VCaP (cell line): ENCODE data around the gene APC.
"Not testable (repeated sequence)": the region's sequence is repeated elsewhere in the genome, so short reads cannot be mapped to it uniquely, and the experiment has no call there.

ENCODE experiments used
- H3K27ac ChIP-seq: fragments of 450-650 bp; 2 replicates; pipeline ENCODE4 v1.5.1; 2017
- TF ChIP-seq, protein P1 (sequence below): fragments of 450-650 bp; conservative IDR thresholded peaks from 2 replicates; pipeline ENCODE4 v1.5.1; 2017; ENCODE audit warnings: mild to moderate bottlenecking, moderate library complexity

The APC gene

DNA sequence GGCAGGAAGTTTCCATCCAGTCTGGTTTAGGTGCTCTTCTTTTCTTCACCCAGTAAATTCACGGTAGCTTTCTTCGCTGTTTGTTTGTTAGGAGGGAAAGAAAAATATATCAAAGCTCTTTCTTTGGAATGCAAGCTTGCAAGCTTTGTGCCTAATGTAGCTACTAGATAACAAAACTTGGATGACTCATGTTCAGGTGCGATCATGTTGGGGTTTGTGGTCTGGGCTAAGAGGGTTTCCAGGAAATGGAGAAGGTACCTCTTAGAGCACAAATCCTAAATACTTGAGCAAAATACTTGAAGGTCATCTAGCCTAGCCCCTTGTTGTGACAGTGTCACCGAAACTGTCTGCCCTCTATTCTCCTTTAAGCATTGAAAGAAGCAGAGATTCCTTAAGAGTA, 141.1 kb downstream of the APC start:
- TF ChIP-seq, protein P1, sequence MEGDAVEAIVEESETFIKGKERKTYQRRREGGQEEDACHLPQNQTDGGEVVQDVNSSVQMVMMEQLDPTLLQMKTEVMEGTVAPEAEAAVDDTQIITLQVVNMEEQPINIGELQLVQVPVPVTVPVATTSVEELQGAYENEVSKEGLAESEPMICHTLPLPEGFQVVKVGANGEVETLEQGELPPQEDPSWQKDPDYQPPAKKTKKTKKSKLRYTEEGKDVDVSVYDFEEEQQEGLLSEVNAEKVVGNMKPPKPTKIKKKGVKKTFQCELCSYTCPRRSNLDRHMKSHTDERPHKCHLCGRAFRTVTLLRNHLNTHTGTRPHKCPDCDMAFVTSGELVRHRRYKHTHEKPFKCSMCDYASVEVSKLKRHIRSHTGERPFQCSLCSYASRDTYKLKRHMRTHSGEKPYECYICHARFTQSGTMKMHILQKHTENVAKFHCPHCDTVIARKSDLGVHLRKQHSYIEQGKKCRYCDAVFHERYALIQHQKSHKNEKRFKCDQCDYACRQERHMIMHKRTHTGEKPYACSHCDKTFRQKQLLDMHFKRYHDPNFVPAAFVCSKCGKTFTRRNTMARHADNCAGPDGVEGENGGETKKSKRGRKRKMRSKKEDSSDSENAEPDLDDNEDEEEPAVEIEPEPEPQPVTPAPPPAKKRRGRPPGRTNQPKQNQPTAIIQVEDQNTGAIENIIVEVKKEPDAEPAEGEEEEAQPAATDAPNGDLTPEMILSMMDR = no peak
- no peak overlapping the region for H3K27ac ChIP-seq

DNA sequence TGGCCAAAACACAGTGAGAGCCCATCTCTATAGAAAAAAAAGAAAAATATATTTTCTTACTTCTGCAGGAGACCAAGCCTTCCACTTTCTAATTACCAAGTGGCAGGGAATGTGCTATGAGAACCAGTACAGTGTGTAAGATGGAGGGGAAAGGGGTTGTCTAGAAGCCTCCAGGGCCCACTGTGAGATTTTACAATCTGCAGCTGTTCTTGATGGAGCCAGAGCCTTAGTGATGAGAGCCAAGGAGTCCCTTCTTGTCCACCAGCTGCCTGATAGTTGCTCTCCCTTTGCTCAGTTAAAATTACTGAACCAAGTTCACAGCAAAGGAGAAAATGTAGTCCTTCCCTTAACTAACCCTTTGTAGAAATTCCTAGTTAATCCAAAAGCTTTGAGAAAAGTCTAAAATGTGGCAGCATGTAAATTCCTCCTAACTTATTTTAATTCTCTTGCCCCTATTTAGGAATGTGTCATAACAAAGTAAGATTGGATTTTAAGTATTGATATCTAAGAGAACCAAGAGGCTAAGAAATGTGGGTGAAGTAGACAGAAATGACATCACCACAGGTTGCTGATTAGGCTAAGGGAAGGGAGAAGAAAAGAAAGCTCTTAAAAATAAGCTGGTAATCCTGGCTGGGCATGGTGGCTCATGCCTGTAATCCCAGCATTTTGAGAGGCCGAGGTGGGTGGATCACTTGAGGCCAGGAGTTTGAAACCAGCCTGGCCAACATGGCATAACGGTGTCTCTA, 142.7 kb downstream of the APC start:
- TF ChIP-seq, protein P1 = no peak
- H3K27ac ChIP-seq = no peak overlapping the region

DNA sequence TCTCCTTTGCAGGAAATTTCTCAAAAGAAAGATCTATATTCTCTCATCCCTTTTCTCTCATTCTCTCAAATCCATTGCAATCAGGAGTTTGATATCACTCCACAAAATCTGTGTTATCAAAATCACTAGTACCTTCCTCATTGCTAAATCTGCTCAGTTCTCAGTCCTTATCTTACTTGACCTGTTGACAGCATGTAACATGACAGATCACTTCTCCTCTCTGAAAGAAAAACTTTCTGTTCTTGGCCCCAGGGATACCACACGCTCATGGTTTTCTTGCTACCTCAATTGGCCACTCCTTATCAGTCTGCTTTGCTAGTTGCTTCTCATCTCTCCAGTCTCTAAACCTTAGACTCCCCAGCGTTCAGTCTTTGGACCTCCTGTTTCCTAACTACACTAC, 145.5 kb downstream of the APC start:
- H3K27ac ChIP-seq = no peak overlapping the region
- TF ChIP-seq, protein P1 = no peak

DNA sequence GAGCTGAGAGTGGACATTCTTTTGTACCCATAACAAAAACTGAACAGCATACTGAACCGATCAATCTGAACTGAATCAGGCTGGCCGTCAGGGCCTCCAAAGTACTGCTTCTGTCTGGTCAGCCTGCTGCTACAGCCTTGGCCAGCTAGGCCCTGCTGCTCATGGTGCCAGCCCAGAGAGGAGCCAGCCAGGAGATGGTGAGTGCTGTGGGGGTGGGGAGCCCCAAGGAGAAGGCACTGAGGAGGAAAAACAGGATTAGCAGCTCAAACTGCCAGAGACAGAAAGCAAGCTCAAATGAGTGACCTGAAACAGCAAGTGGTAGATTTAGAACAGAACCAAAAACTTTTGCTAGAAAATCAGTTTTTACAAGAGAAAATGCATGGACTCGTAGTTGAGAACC, 147.3 kb downstream of the APC start:
- peak overlapping the region; percentile 37 for H3K27ac ChIP-seq

DNA sequence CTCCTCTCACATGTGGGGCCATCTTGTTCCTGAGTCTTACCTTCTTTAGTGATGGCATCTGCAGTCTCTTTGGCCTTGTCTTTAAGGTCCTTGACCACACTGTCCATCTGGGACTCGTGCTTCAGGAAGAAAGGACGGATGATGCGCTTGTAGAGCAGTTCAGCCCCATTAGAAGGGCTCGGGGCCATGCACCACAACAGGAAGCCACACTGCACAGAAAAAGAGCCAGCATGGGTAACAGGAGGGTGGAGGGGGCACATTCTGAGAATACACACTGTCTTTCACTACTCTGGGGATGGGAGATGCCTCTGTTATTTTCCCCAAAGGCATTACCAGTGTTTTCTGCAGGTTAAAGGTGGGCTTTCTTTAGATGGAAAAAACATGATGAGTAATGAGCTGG, 149.3 kb downstream of the APC start:
- TF ChIP-seq, protein P1 = no peak
- no peak overlapping the region for H3K27ac ChIP-seq

More for the DNA sequence above, 147.3 kb downstream of the APC start:
- TF ChIP-seq, protein P1 = no peak

DNA sequence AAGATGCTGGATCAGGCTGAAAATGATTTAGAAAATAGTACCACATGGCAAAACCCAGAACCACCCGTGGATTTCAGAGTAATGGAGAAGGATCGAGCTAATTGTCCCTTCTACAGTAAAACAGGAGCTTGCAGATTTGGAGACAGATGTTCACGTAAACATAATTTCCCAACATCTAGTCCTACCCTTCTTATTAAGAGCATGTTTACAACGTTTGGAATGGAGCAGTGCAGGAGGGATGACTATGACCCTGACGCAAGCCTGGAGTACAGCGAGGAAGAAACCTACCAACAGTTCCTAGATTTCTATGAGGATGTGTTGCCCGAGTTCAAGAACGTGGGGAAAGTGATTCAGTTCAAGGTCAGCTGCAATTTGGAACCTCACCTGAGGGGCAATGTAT, 154.4 kb downstream of the APC start:
- not testable (repeated sequence) for H3K27ac ChIP-seq

DNA sequence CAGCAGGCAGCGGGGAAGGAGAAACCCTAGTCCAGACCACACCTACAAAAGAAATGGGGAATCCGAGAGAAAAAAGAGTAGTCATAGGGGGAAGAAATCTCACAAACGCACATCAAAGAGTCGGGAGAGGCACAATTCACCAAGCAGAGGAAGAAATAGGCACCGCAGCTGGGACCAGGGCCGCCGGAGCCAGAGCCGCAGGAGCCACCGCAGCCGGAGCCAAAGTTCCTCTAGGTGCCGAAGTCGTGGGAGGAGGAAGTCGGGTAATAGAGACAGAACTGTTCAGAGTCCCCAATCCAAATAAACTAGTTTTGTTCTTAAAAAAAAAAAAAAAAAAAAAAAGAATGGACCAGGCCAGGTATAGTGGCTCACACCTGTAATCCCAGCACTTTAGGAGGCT, 155.1 kb downstream of the APC start:
- TF ChIP-seq, protein P1 = no peak
- H3K27ac ChIP-seq = no peak overlapping the region

DNA sequence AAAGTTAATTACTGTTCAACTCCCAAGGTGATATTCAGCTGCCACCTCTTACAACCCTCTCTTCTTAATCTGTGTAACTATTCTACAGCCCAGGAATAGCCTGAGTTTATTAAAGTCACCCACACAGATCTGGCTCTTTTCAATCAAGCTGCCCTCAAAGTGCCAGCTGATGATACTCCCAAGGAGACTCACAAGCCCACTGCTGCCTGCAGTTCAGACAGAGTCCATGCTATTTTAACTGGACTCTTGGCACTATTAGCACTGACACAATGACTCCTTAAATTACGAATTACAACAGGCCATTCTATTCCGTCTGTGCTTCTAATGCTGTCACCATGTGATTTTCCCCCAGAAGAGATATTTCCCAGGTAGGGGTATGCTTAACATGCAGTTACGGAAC, 158.0 kb downstream of the APC start:
- H3K27ac ChIP-seq = no peak overlapping the region
- TF ChIP-seq, protein P1 = no peak
